KMS-11 (cell line): ENCODE results near the gene GRPR.

Experiments
- H2AFZ ChIP-seq: fragments of 200-600 bp; sonication (generic); 2 replicates; pipeline ENCODE4 v1.6.1; 2016; ENCODE audit warnings: antibody characterized with exemption, mixed run types, low read depth
- H3K27ac ChIP-seq: fragments of 200-600 bp; sonication (generic); 2 replicates; pipeline ENCODE4 v1.6.1; 2016; ENCODE audit warnings: mild to moderate bottlenecking, mixed run types
- H3K27me3 ChIP-seq: fragments of 200-600 bp; sonication (generic); 2 replicates; pipeline ENCODE4 v1.6.1; 2017; ENCODE audit warnings: mild to moderate bottlenecking, low read depth, mixed run types, moderate library complexity; ENCODE audit not compliant: insufficient read depth
- H3K36me3 ChIP-seq: fragments of 200-600 bp; sonication (generic); 2 replicates; pipeline ENCODE4 v1.6.1; 2017; ENCODE audit warnings: mild to moderate bottlenecking, mixed run types; ENCODE audit not compliant: insufficient read depth
- H3K4me1 ChIP-seq: fragments of 200-600 bp; sonication (generic); 2 replicates; pipeline ENCODE4 v1.6.1; 2016; ENCODE audit warnings: mild to moderate bottlenecking, low read depth, mixed run types; ENCODE audit not compliant: poor library complexity, severe bottlenecking
- H3K4me2 ChIP-seq: fragments of 200-600 bp; sonication (generic); 2 replicates; pipeline ENCODE4 v1.7.0; 2016; ENCODE audit warnings: mild to moderate bottlenecking, mixed run types
- H3K4me3 ChIP-seq: fragments of 200-600 bp; sonication (generic); IDR thresholded peaks from 2 replicates; pipeline ENCODE4 v1.6.1; 2017; ENCODE audit warnings: low read depth, low read length, mixed read lengths; ENCODE audit not compliant: insufficient read depth
- H3K79me2 ChIP-seq: fragments of 200-600 bp; sonication (generic); 2 replicates; pipeline ENCODE4 v1.6.1; 2016; ENCODE audit warnings: low read depth, mixed run types; ENCODE audit not compliant: insufficient read depth
- H3K9ac ChIP-seq: fragments of 200-600 bp; sonication (generic); 2 replicates; pipeline ENCODE4 v1.6.1; 2016; ENCODE audit warnings: mild to moderate bottlenecking, mixed run types
- H4K20me1 ChIP-seq: fragments of 200-600 bp; sonication (generic); 2 replicates; pipeline ENCODE4 v1.6.1; 2016; ENCODE audit warnings: mild to moderate bottlenecking, mixed run types; ENCODE audit not compliant: insufficient read depth
- CTCF ChIP-seq: fragments of 200-600 bp; sonication (generic); conservative IDR thresholded peaks from 2 replicates; pipeline ENCODE4 v1.6.1; 2017; ENCODE audit warnings: low read depth, mild to moderate bottlenecking, antibody characterized with exemption, low read length, moderate library complexity, mixed read lengths

GRPR gene

DNA sequence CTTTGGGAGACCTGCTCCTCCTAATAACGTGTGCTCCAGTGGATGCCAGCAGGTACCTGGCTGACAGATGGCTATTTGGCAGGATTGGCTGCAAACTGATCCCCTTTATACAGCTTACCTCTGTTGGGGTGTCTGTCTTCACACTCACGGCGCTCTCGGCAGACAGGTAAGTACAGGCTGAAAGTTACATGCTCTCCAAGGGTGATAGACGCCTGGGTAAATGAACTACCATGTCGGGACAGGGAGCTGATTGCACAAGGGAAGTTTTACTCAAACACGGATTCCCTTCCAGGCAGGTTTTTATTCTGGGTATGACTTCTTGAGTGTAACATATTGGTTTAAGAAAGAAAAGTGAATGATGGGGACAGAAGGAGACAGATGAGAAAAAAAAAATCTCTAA, 836 bp downstream of the GRPR start:
- no peak overlapping the region for H3K9ac ChIP-seq
- no peak overlapping the region for H3K27ac ChIP-seq
- H3K4me2 ChIP-seq = no peak overlapping the region

DNA sequence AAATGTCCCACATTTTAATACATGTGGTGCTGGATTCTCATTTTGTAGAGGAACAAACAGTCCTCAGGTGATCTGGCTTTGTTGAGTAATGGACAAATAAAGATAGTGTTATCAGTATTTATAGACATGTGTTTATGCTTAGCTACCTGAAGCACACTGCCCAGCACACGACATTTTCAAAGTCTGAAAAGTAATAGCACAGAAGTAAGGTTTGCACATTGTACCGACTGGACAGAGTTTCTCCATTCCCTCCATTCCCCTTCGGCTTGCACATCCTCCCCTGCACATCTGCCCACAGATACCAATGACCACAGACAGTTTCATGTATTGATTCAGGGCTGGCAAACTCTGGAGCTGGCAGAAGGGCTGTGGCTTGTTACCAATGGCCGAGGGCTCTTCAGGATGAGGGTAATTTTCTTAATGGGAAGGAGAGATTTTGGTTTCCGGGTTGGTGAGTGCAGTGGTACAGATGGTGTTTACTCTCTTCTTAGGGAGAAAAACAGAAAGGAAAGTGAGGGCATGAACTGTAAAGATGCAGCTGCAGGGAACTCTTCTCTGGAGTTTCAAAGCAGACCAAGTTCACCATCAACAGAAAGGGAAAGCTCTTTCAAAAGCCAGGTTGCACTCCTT, 2.3 kb downstream of the GRPR start:
- no peak for TF ChIP-seq CTCF
- no peak overlapping the region for H3K4me3 ChIP-seq
- H2AFZ ChIP-seq = no peak overlapping the region
- no peak overlapping the region for H3K27ac ChIP-seq
- no peaks in the 10 kb centered on the region for H3K79me2 ChIP-seq
- no peaks in the 10 kb centered on the region for H4K20me1 ChIP-seq
- no peak overlapping the region for H3K9ac ChIP-seq
- H3K4me1 ChIP-seq = peaks cover 26% of the 10 kb centered on the region
- H3K4me2 ChIP-seq = no peak overlapping the region
- peaks cover 63% of the 10 kb centered on the region for H3K27me3 ChIP-seq
- H3K36me3 ChIP-seq = no peaks in the 10 kb centered on the region

More for the DNA sequence above, 836 bp downstream of the GRPR start:
- no peak overlapping the region for H3K4me3 ChIP-seq
- peaks cover 40% of the 10 kb centered on the region for H3K4me1 ChIP-seq
- no peak for TF ChIP-seq CTCF
- H4K20me1 ChIP-seq = no peaks in the 10 kb centered on the region
- H3K79me2 ChIP-seq = no peaks in the 10 kb centered on the region
- no peaks in the 10 kb centered on the region for H3K36me3 ChIP-seq
- peaks cover 56% of the 10 kb centered on the region for H3K27me3 ChIP-seq
- no peak overlapping the region for H2AFZ ChIP-seq

- H3K9ac ChIP-seq = no peak overlapping the region
- H3K4me1 ChIP-seq = peaks cover 18% of the 10 kb centered on the region
- no peaks in the 10 kb centered on the region for H4K20me1 ChIP-seq
- H3K79me2 ChIP-seq = no peaks in the 10 kb centered on the region
- TF ChIP-seq CTCF = no peak
- H3K4me2 ChIP-seq = no peak overlapping the region
- H3K27me3 ChIP-seq = peaks cover 28% of the 10 kb centered on the region; the same call in 1 of the 2 replicates
- H3K4me3 ChIP-seq = no peak overlapping the region
- H3K27ac ChIP-seq = no peak overlapping the region
- H3K36me3 ChIP-seq = no peaks in the 10 kb centered on the region
- H2AFZ ChIP-seq = no peak overlapping the region
These were observed 7.3 kb downstream of the GRPR start for GRCh38 chrX:16130707-16131106.

DNA sequence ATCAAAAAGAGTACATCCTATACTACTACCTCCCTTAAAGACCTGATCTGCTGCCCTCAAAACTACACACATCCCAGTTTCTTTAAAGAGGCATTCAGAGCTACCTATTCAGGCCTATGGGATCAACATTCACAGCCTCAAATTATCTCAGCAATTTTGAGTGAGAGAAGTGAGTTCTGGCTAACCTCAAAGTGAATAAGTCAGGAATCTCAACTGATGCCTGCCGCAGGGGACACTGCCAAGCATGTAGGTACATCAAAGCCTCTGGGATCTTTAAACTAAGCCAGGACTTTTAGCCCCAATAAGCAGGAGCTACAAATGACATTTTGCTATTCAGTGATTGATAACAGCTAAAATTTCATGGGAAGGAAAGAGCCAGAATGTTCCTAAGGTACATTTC, 11.6 kb downstream of the GRPR start:
- H3K79me2 ChIP-seq = no peaks in the 10 kb centered on the region
- H3K4me2 ChIP-seq = no peak overlapping the region

More for the DNA sequence above, 11.6 kb downstream of the GRPR start:
- Histone ChIP-seq H3K27ac (no peak overlapping the region), H3K27me3 (peaks cover 2% of the 10 kb centered on the region; the same call in 1 of the 2 replicates), H2AFZ (no peak overlapping the region), H3K9ac (no peak overlapping the region), H4K20me1 (no peaks in the 10 kb centered on the region), H3K4me1 (no peaks in the 10 kb centered on the region), H3K4me3 (no peak overlapping the region), H3K36me3 (no peaks in the 10 kb centered on the region)
- TF ChIP-seq CTCF = no peak
